K562 (cell line): Measurements from ENCODE around the gene ZNF385C. TPM values are rescaled to one million over a fixed set of nuclear protein-coding genes. Genes with fewer than 3 reads are reported as not detected.

Source experiments
- ARNT ChIP-seq, 2 experiments: fragments of 450-650 bp; IDR thresholded peaks; 2 replicates each; pipeline ENCODE4 v1.6.1; 2016; ENCODE audit warnings: mild to moderate bottlenecking in 1 of 2
- ATF7 ChIP-seq: fragments of 450-650 bp; IDR thresholded peaks from 2 replicates; pipeline ENCODE4 v1.7.1; 2014; ENCODE audit warnings: mild to moderate bottlenecking, moderate library complexity
- BHLHE40 ChIP-seq: IDR thresholded peaks from 2 replicates; pipeline ENCODE4 v1.6.1; 2011; ENCODE audit warnings: low read length, improper control_type of control experiment
- CHAMP1 ChIP-seq: fragments of 450-650 bp; IDR thresholded peaks from 2 replicates; pipeline ENCODE4 v1.6.1; 2016; ENCODE audit warnings: mild to moderate bottlenecking
- E2F1 ChIP-seq: sonication (generic); formaldehyde crosslinking; IDR thresholded peaks from 2 replicates; pipeline ENCODE4 v1.8.1; 2023; ENCODE audit warnings: mild to moderate bottlenecking, missing genetic modification reagents, moderate library complexity
- EHMT2 ChIP-seq: fragments of 450-650 bp; IDR thresholded peaks from 2 replicates; pipeline ENCODE4 v1.6.1; 2018; ENCODE audit warnings: antibody characterized with exemption
- GTF2F1 ChIP-seq: IDR thresholded peaks from 2 replicates; pipeline ENCODE4 v1.6.1; 2011; ENCODE audit warnings: low read depth, low read length, improper control_type of control experiment
- HDAC8 ChIP-seq: fragments of 450-650 bp; IDR thresholded peaks from 2 replicates; pipeline ENCODE4 v1.6.1; 2016; ENCODE audit warnings: mild to moderate bottlenecking, missing genetic modification characterization, moderate library complexity, missing compliant biosample characterization
- HNRNPUL1 ChIP-seq: fragments of 200-400 bp; formaldehyde crosslinking; IDR thresholded peaks from 2 replicates; pipeline ENCODE4 v1.6.1; 2017; ENCODE audit warnings: low read length
- MBD2 ChIP-seq: sonication (generic); IDR thresholded peaks from 2 replicates; pipeline ENCODE4 v1.6.1; 2016; ENCODE audit warnings: low read depth, borderline replicate concordance
- MEF2A ChIP-seq: IDR thresholded peaks from 2 replicates; pipeline ENCODE4 v1.6.1; 2011; ENCODE audit warnings: low read depth, mild to moderate bottlenecking, low read length, moderate library complexity; ENCODE audit not compliant: control insufficient read depth
- NR2F6 ChIP-seq: fragments of 450-650 bp; formaldehyde crosslinking; IDR thresholded peaks from 2 replicates; pipeline ENCODE4 v1.4.0; 2020; ENCODE audit warnings: mild to moderate bottlenecking
- POLR2B ChIP-seq: fragments of 450-650 bp; IDR thresholded peaks from 2 replicates; pipeline ENCODE4 v1.6.1; 2018; ENCODE audit warnings: low read depth; ENCODE audit not compliant: partially characterized antibody
- POLR2H ChIP-seq: IDR thresholded peaks from 2 replicates; pipeline ENCODE4 v1.6.1; 2016; ENCODE audit warnings: missing genetic modification characterization, low read depth, mild to moderate bottlenecking, control low read depth, missing compliant biosample characterization, moderate library complexity
- PRPF4 ChIP-seq: fragments of 200-400 bp; formaldehyde crosslinking; IDR thresholded peaks from one replicate; pipeline ENCODE4 v1.6.1; 2017; ENCODE audit warnings: low read length, low read depth, mild to moderate bottlenecking; ENCODE audit not compliant: insufficient read depth, poor library complexity, severe bottlenecking
- SUPT5H ChIP-seq: fragments of 450-650 bp; IDR thresholded peaks from 2 replicates; pipeline ENCODE4 v1.6.1; 2016
- TAF7 ChIP-seq: fragments of 450-650 bp; IDR thresholded peaks from 2 replicates; pipeline ENCODE4 v1.6.1; 2016; ENCODE audit warnings: missing genetic modification characterization, missing compliant biosample characterization
- ZFX ChIP-seq: sonication (generic); formaldehyde crosslinking; IDR thresholded peaks from 2 replicates; pipeline ENCODE4 v1.8.0; 2022; ENCODE audit warnings: mild to moderate bottlenecking, missing genetic modification reagents, moderate library complexity
- polyA plus RNA-seq, 8 experiments: library from polyadenylated mRNA; depleted of rRNA in 4 of 8; stranded (reverse) in 5 of 8; unstranded in 3 of 8; fragments of >200 nt; fragmentation: Nextera tagmentation in 2 of 8; fragmentation: Illumina TruSeq in 1 of 8; extraction: Ambion mirVana in 2 of 8; extraction: Trizol in 1 of 8; gene quantifications; 2 replicates each; pipeline versions ENCODE4 v1.2.1 to v1.2.3, GENCODE V29; 2011 to 2014; ENCODE audit warnings: inconsistent platforms in 1 of 8, missing spikeins in 1 of 8
- total RNA-seq, 7 experiments: library from RNA; depleted of rRNA in 6 of 7; stranded (reverse); fragments of >200 nt in 6 of 7; fragmentation: Illumina TruSeq in 2 of 7; extraction: Trizol in 2 of 7; gene quantifications; 2 replicates each; pipeline versions ENCODE4 v1.2.1 to v1.2.3, GENCODE V29; 2011 to 2021; ENCODE audit warnings: low replicate concordance in 1 of 7
- TF ChIP-seq, protein P1 (sequence below): fragments of 450-650 bp; IDR thresholded peaks from 2 replicates; pipeline ENCODE4 v1.6.1; 2016
- TF ChIP-seq, protein P2 (sequence below): fragments of 250-450 bp; sonication (Bioruptor Pico); IDR thresholded peaks from 2 replicates; pipeline ENCODE4 v1.9.0; 2021; ENCODE audit warnings: mild to moderate bottlenecking, inconsistent platforms

Gene ZNF385C
- total and polyA plus RNA-seq, 9 of the 15 experiments (the other 6 are each of a cell fraction or from before 2014, with no cell fraction given): 0.03 to 0.35 (median 0.18) TPM; not detected in 1

DNA sequence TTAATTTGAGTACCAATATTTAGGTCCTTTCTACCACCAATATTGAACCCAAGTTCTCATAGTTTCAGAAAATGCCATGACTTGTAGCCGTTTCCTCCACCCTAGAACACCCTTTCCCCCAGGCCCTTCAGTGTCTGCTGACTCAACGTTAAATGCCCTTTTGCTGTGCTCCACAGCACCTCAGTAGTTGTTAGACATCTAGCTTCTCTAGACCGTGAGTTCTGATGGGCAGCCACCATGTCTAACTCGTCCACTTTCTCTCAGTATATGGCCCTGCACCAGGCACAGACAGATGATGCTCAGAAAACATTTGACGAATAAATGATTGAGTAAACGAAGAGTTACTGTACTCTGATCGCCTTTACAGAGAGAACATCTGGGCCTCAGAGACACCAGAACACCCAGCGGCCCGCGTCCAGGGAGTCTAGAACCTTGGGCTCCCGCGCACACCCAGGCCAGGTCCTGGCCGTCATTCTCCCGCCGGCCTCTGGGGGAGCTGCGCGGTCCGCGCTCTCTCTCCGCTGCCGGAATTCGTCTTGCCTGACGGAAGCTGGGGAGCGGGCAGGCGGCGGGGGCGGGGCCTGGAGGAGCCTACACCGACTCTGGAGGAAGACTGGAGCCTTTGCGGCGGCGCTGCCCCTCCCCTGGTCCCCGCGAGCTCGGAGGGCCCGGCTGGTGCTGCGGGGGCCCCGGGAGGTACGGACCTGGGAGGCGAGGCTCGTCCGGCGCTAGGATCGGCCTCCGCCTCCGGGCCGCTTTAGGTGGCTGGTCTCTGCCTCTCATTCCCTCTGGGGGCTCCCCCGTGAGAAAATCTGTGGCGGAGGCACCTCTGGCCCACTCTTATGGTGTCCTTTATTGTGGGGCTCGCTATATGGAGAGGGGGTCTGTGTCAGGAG, 78.5 kb downstream of the ZNF385C start, which contains the start of gene NKIRAS2 (continued):
- TF ChIP-seq CHAMP1 (peak; percentile 90; the same call in 1 of the 2 replicates), EHMT2 (peak; percentile 43; the same call in 1 of the 2 replicates), HNRNPUL1 (no peak), ARNT (IDR thresholded peaks at IDR 0.05) (no peak), BHLHE40 (0 out of 2 replicates have a peak, but pooled peaks have one; percentile 21), GTF2F1 (no peak), NR2F6 (CRISPR knock-in tag) (no peak), MBD2 (0 out of 2 replicates have a peak, but pooled peaks have one; percentile 36), POLR2H (tag) (peak; percentile 73; the same call in 1 of the 2 replicates), HDAC8 (tag) (no peak), ZFX (CRISPR knock-in tag) (0 out of 2 replicates have a peak, but pooled peaks have one; percentile 42), POLR2B (peak; percentile 77), TAF7 (tag) (0 out of 2 replicates have a peak, but pooled peaks have one; percentile 34), PRPF4 (no peak), ATF7 (peak; percentile 72), MEF2A (no peak), E2F1 (CRISPR knock-in tag) (no peak; the same call in 1 of the 2 replicates), SUPT5H (peak; percentile 84)
- TF ChIP-seq, protein P1, sequence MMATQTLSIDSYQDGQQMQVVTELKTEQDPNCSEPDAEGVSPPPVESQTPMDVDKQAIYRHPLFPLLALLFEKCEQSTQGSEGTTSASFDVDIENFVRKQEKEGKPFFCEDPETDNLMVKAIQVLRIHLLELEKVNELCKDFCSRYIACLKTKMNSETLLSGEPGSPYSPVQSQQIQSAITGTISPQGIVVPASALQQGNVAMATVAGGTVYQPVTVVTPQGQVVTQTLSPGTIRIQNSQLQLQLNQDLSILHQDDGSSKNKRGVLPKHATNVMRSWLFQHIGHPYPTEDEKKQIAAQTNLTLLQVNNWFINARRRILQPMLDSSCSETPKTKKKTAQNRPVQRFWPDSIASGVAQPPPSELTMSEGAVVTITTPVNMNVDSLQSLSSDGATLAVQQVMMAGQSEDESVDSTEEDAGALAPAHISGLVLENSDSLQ: peak; percentile 69
- TF ChIP-seq, protein P2, sequence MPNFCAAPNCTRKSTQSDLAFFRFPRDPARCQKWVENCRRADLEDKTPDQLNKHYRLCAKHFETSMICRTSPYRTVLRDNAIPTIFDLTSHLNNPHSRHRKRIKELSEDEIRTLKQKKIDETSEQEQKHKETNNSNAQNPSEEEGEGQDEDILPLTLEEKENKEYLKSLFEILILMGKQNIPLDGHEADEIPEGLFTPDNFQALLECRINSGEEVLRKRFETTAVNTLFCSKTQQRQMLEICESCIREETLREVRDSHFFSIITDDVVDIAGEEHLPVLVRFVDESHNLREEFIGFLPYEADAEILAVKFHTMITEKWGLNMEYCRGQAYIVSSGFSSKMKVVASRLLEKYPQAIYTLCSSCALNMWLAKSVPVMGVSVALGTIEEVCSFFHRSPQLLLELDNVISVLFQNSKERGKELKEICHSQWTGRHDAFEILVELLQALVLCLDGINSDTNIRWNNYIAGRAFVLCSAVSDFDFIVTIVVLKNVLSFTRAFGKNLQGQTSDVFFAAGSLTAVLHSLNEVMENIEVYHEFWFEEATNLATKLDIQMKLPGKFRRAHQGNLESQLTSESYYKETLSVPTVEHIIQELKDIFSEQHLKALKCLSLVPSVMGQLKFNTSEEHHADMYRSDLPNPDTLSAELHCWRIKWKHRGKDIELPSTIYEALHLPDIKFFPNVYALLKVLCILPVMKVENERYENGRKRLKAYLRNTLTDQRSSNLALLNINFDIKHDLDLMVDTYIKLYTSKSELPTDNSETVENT (CRISPR knock-in tag): peak; percentile 92
